MM.1S (cell line): Measurements from ENCODE around the gene RAB3GAP2.
"Not testable (repeated sequence)": the region's sequence is repeated elsewhere in the genome, so short reads cannot be mapped to it uniquely, and the experiment has no call there.

Experiments used
- DNase-seq: peaks from one replicate; pipeline ENCODE4 v3.0.0-alpha.2; 2015
- H2AFZ ChIP-seq: fragments of 300-600 bp; sonication (generic); 2 replicates; pipeline ENCODE4 v1.6.0; 2016; ENCODE audit warnings: antibody characterized with exemption, low read length
- H3F3A ChIP-seq: fragments of 300-600 bp; sonication (generic); 2 replicates; pipeline ENCODE4 v1.6.1; 2016; ENCODE audit warnings: mild to moderate bottlenecking, antibody characterized with exemption, low read length, moderate library complexity, mixed read lengths; ENCODE audit not compliant: insufficient read depth
- H3K27ac ChIP-seq: fragments of 300-600 bp; sonication (generic); 2 replicates; pipeline ENCODE4 v1.5.1; 2016; ENCODE audit warnings: mild to moderate bottlenecking, low read length
- H3K27me3 ChIP-seq: fragments of 300-600 bp; sonication (generic); replicated peaks from 2 replicates; pipeline ENCODE4 v1.6.0; 2016; ENCODE audit warnings: low read length; ENCODE audit not compliant: insufficient read depth
- H3K36me3 ChIP-seq: fragments of 300-600 bp; sonication (generic); replicated peaks from 2 replicates; pipeline ENCODE4 v1.6.1; 2016; ENCODE audit warnings: mild to moderate bottlenecking, low read length, mixed read lengths; ENCODE audit not compliant: insufficient read depth
- H3K4me1 ChIP-seq: fragments of 300-600 bp; sonication (generic); 2 replicates; pipeline ENCODE4 v1.6.1; 2016; ENCODE audit warnings: low read length, mixed read lengths
- H3K4me2 ChIP-seq: fragments of 300-600 bp; sonication (generic); 2 replicates; pipeline ENCODE4 v1.6.0; 2016; ENCODE audit warnings: low read depth, low read length
- H3K4me3 ChIP-seq: fragments of 300-600 bp; sonication (generic); 2 replicates; pipeline ENCODE4 v1.5.1; 2016; ENCODE audit warnings: low read length, mixed read lengths
- H3K79me2 ChIP-seq: fragments of 300-600 bp; sonication (generic); 2 replicates; pipeline ENCODE4 v1.6.1; 2016; ENCODE audit warnings: mixed run types, low read length, mixed read lengths
- H3K9ac ChIP-seq: fragments of 300-600 bp; sonication (generic); 2 replicates; pipeline ENCODE4 v1.6.1; 2016; ENCODE audit warnings: low read length, mixed read lengths
- H3K9me2 ChIP-seq: fragments of 300-600 bp; sonication (generic); replicated peaks from 2 replicates; pipeline ENCODE4 v1.6.1; 2016; ENCODE audit warnings: mild to moderate bottlenecking, low read length, mixed read lengths; ENCODE audit not compliant: insufficient read depth
- H3K9me3 ChIP-seq: fragments of 300-600 bp; sonication (generic); replicated peaks from 2 replicates; pipeline ENCODE4 v1.6.1; 2016; ENCODE audit warnings: mild to moderate bottlenecking, low read length, mixed read lengths; ENCODE audit not compliant: insufficient read depth
- H4K20me1 ChIP-seq: fragments of 300-600 bp; sonication (generic); 2 replicates; pipeline ENCODE4 v1.6.1; 2016; ENCODE audit warnings: mild to moderate bottlenecking, low read length, moderate library complexity, mixed read lengths; ENCODE audit not compliant: insufficient read depth
- CTCF ChIP-seq: fragments of 300-600 bp; sonication (generic); IDR thresholded peaks from 2 replicates; pipeline ENCODE4 v1.5.1; 2016; ENCODE audit warnings: antibody characterized with exemption, low read length, mixed read lengths
- EZH2 ChIP-seq: fragments of 300-600 bp; sonication (generic); optimal IDR thresholded peaks from 2 replicates; pipeline ENCODE3; 2017; ENCODE audit warnings: low read depth, mild to moderate bottlenecking, antibody characterized with exemption, low read length, mixed read lengths
- EZH2phosphoT487 ChIP-seq: fragments of 300-600 bp; sonication (generic); IDR thresholded peaks from 2 replicates; pipeline ENCODE4 v1.6.1; 2018; ENCODE audit warnings: antibody characterized with exemption, low read length

Gene RAB3GAP2

GRCh38 chr1:220315070-220315839 is 43.0 kb upstream of the RAB3GAP2 start:
- H3K9ac ChIP-seq, result no peak overlapping the region
- no peak overlapping the region for H3K4me2 ChIP-seq
- no peaks in the 10 kb centered on the region for H3K4me1 ChIP-seq
- no peak overlapping the region for H3K4me3 ChIP-seq
- no peak for DNase-seq
- no peaks in the 10 kb centered on the region for H3F3A ChIP-seq
- H2AFZ ChIP-seq, result no peak overlapping the region
- H3K36me3 ChIP-seq, result no peaks in the 10 kb centered on the region
- no peaks in the 10 kb centered on the region for H3K79me2 ChIP-seq
- no peaks in the 10 kb centered on the region for H3K27me3 ChIP-seq
- no peaks in the 10 kb centered on the region for H3K9me2 ChIP-seq
- H4K20me1 ChIP-seq, result no peaks in the 10 kb centered on the region
- H3K9me3 ChIP-seq, result no peaks in the 10 kb centered on the region
- no peak overlapping the region for H3K27ac ChIP-seq
- no peak for TF ChIP-seq EZH2
- no peak for TF ChIP-seq CTCF
- TF ChIP-seq EZH2phosphoT487, result no peak

GRCh38 chr1:220313576-220313975 is 41.3 kb upstream of the RAB3GAP2 start:
- no peaks in the 10 kb centered on the region for H3F3A ChIP-seq
- no peak overlapping the region for H3K9ac ChIP-seq
- no peaks in the 10 kb centered on the region for H3K36me3 ChIP-seq
- no peaks in the 10 kb centered on the region for H4K20me1 ChIP-seq
- H3K9me2 ChIP-seq, result no peaks in the 10 kb centered on the region
- H3K27ac ChIP-seq, result no peak overlapping the region
- TF ChIP-seq EZH2, result no peak
- no peak for TF ChIP-seq CTCF
- no peak for TF ChIP-seq EZH2phosphoT487
- H3K79me2 ChIP-seq, result no peaks in the 10 kb centered on the region
- no peak overlapping the region for H2AFZ ChIP-seq
- H3K9me3 ChIP-seq, result no peaks in the 10 kb centered on the region
- no peak overlapping the region for H3K4me2 ChIP-seq
- no peaks in the 10 kb centered on the region for H3K4me1 ChIP-seq
- DNase-seq, result no peak
- no peak overlapping the region for H3K4me3 ChIP-seq
- H3K27me3 ChIP-seq, result no peaks in the 10 kb centered on the region

- H3K27ac ChIP-seq, H3K9me2 ChIP-seq: not testable (repeated sequence)
Measured at GRCh38 chr1:220310147-220310546, 37.9 kb upstream of the RAB3GAP2 start.

GRCh38 chr1:220307607-220308006 is 35.4 kb upstream of the RAB3GAP2 start:
- Histone ChIP-seq H3K9ac (no peak overlapping the region), H3K36me3 (no peaks in the 10 kb centered on the region), H3K79me2 (no peaks in the 10 kb centered on the region), H3K9me3 (no peaks in the 10 kb centered on the region), H3F3A (peaks cover 12% of the 10 kb centered on the region), H4K20me1 (no peaks in the 10 kb centered on the region), H3K27me3 (no peaks in the 10 kb centered on the region), H3K9me2 (no peaks in the 10 kb centered on the region), H3K4me3 (no peak overlapping the region), H3K4me1 (peaks cover 18% of the 10 kb centered on the region), H3K4me2 (no peak overlapping the region), H2AFZ (no peak overlapping the region), H3K27ac (no peak overlapping the region)
- DNase-seq, result no peak
- TF ChIP-seq EZH2phosphoT487, result no peak
- no peak for TF ChIP-seq EZH2
- no peak for TF ChIP-seq CTCF

More at GRCh38 chr1:220310147-220310546, 37.9 kb upstream of the RAB3GAP2 start:
- not testable (repeated sequence) for H3K36me3 ChIP-seq, H3K9ac ChIP-seq, H3K9me3 ChIP-seq, H3K4me1 ChIP-seq, H3K79me2 ChIP-seq, H2AFZ ChIP-seq, H3F3A ChIP-seq, H4K20me1 ChIP-seq, H3K27me3 ChIP-seq, DNase-seq, H3K4me3 ChIP-seq, H3K4me2 ChIP-seq
